Endodermal cell (in vitro differentiated cells): ENCODE results near the gene FAM107B. TPM values are rescaled to one million over a fixed set of nuclear protein-coding genes. Genes with fewer than 3 reads are reported as not detected.

Source experiments
- DNase-seq: peaks from one replicate; pipeline ENCODE4 v3.0.0-alpha.2; 2017
- H3K27ac ChIP-seq: 2 replicates; pipeline ENCODE4 v1.5.1; 2013; ENCODE audit warnings: mild to moderate bottlenecking, low read depth, low read length, moderate library complexity
- H3K27me3 ChIP-seq: 2 replicates; pipeline ENCODE4 v1.6.1; 2013; ENCODE audit warnings: mild to moderate bottlenecking, low read length, moderate library complexity; ENCODE audit not compliant: insufficient read depth, control insufficient read depth, poor library complexity, severe bottlenecking
- H3K36me3 ChIP-seq: 2 replicates; pipeline ENCODE4 v1.7.0; 2013; ENCODE audit warnings: mild to moderate bottlenecking, low read length, moderate library complexity; ENCODE audit not compliant: control insufficient read depth, insufficient read depth
- H3K4me1 ChIP-seq: one replicate; pipeline ENCODE4 v1.7.0; 2013; ENCODE audit warnings: low read length; ENCODE audit not compliant: control insufficient read depth, insufficient read depth
- H3K4me3 ChIP-seq: 2 replicates; pipeline ENCODE4 v1.5.1; 2013; ENCODE audit warnings: mild to moderate bottlenecking, low read length, moderate library complexity
- H3K9ac ChIP-seq: 2 replicates; pipeline ENCODE4 v1.6.1; 2013; ENCODE audit warnings: mild to moderate bottlenecking, low read length, moderate library complexity; ENCODE audit not compliant: poor library complexity, severe bottlenecking; ENCODE audit errors: extremely low read depth
- H3K9me3 ChIP-seq: 2 replicates; pipeline ENCODE4 v1.6.1; 2013; ENCODE audit warnings: mild to moderate bottlenecking, low read length, moderate library complexity; ENCODE audit not compliant: control insufficient read depth
- H3K27ac Mint-ChIP-seq: 2 replicates; pipeline ENCODE4 v1.8.0; 2020; ENCODE audit warnings: mixed read lengths
- H3K27me3 Mint-ChIP-seq: 2 replicates; pipeline ENCODE4 v1.8.0; 2021; ENCODE audit warnings: mild to moderate bottlenecking, mixed read lengths; ENCODE audit not compliant: insufficient read depth
- H3K36me3 Mint-ChIP-seq: 2 replicates; pipeline ENCODE4 v1.8.0; 2020; ENCODE audit warnings: low read depth, mixed read lengths
- H3K4me1 Mint-ChIP-seq: 2 replicates; pipeline ENCODE4 v1.8.0; 2020; ENCODE audit warnings: mixed read lengths
- H3K4me3 Mint-ChIP-seq: 2 replicates; pipeline ENCODE4 v1.8.0; 2020; ENCODE audit warnings: mild to moderate bottlenecking, moderate library complexity, mixed read lengths
- H3K9me3 Mint-ChIP-seq: 2 replicates; pipeline ENCODE4 v1.8.0; 2020; ENCODE audit warnings: mild to moderate bottlenecking, mixed read lengths
- CTCF ChIP-seq: fragments of 200-600 bp; sonication (generic); conservative IDR thresholded peaks from 2 replicates; pipeline ENCODE4 v1.5.0; 2021; ENCODE audit warnings: antibody characterized with exemption, mild to moderate bottlenecking
- WGBS, 2 experiments: methylation state at CpG; one replicate each; pipeline versions ENCODE4 v1.1.5 to v1.1.7; 2013; ENCODE audit warnings: missing lambda C conversion rate in 2 of 2, mixed read lengths in 1 of 2; ENCODE audit not compliant: insufficient coverage in 1 of 2, insufficient read length in 1 of 2; 5-methylcytosine and 5-hydroxymethylcytosine counted together
- total RNA-seq, 2 donors: library from RNA; stranded (reverse); fragmentation: NEBNext Ultra II Directional in 1 of 2; extraction: Animal tissue kit (Norgen Biotek cat#: 25700) in 1 of 2; gene quantifications; 2 replicates in 1 of 2; 3 replicates in 1 of 2; pipeline ENCODE4 v1.2.1, GENCODE V29; 2021

FAM107B gene
- total RNA-seq, 2 donors from 2014 or later = 16.0 to 24.0 TPM

- Histone ChIP-seq H3K9me3 (no peaks in the 10 kb centered on the region), H3K27ac (no peak overlapping the region), H3K4me3 (no peak overlapping the region), H3K27me3 (no peaks in the 10 kb centered on the region), H3K4me1 (peaks cover 6% of the 10 kb centered on the region), H3K36me3 (no peaks in the 10 kb centered on the region), H3K9ac (no peak overlapping the region)
- peak overlapping the region; percentile 5 for H3K4me3 Mint-ChIP-seq
- no peaks in the 10 kb centered on the region for H3K27me3 Mint-ChIP-seq
- peak overlapping the region; percentile 88 for H3K27ac Mint-ChIP-seq
- no peak for TF ChIP-seq CTCF
- no peak for DNase-seq
- no peaks in the 10 kb centered on the region for H3K9me3 Mint-ChIP-seq
- H3K36me3 Mint-ChIP-seq = peaks cover 4% of the 10 kb centered on the region
- H3K4me1 Mint-ChIP-seq = peaks cover 43% of the 10 kb centered on the region
- 51 to 57% methylated on average over 1 to 4 of the region's 4 CpGs for WGBS, 2 experiments
These were observed 218.9 kb downstream of the FAM107B start for GRCh38 chr10:14555807-14556206.

GRCh38 chr10:14554491-14555205, 220.0 kb downstream of the FAM107B start:
- WGBS, 2 experiments = 94 to 95% methylated on average over 2 to 3 of the region's 3 CpGs
- Histone ChIP-seq H3K9me3 (no peaks in the 10 kb centered on the region), H3K9ac (no peak overlapping the region), H3K27me3 (no peaks in the 10 kb centered on the region), H3K27ac (no peak overlapping the region), H3K4me1 (peaks cover 9% of the 10 kb centered on the region), H3K36me3 (no peaks in the 10 kb centered on the region), H3K4me3 (no peak overlapping the region)
- DNase-seq = no peak
- Mint-ChIP-seq H3K4me3 (no peak overlapping the region), H3K4me1 (peaks cover 42% of the 10 kb centered on the region), H3K27ac (peak overlapping the region; percentile 54), H3K27me3 (no peaks in the 10 kb centered on the region), H3K9me3 (no peaks in the 10 kb centered on the region), H3K36me3 (peaks cover 4% of the 10 kb centered on the region)
- no peak for TF ChIP-seq CTCF

GRCh38 chr10:14554091-14554490, 220.6 kb downstream of the FAM107B start:
- TF ChIP-seq CTCF = no peak
- no peaks in the 10 kb centered on the region for H3K27me3 Mint-ChIP-seq
- no peak for DNase-seq
- Histone ChIP-seq H3K4me1 (peaks cover 9% of the 10 kb centered on the region), H3K9me3 (no peaks in the 10 kb centered on the region), H3K36me3 (no peaks in the 10 kb centered on the region), H3K9ac (no peak overlapping the region), H3K4me3 (no peak overlapping the region), H3K27ac (no peak overlapping the region), H3K27me3 (no peaks in the 10 kb centered on the region)
- 86 to 100% methylated on average over 1 to 3 of the region's 3 CpGs for WGBS, 2 experiments
- peak overlapping the region; percentile 54 for H3K27ac Mint-ChIP-seq
- no peaks in the 10 kb centered on the region for H3K9me3 Mint-ChIP-seq
- peaks cover 45% of the 10 kb centered on the region for H3K4me1 Mint-ChIP-seq
- H3K4me3 Mint-ChIP-seq = no peak overlapping the region
- peaks cover 4% of the 10 kb centered on the region for H3K36me3 Mint-ChIP-seq
